GM18502 (cell line): ENCODE results near the gene GGNBP2.

Experiments used
- ATAC-seq: cut with Tn5 transposase; IDR thresholded peaks from one replicate; pipeline ENCODE4 v1.9.1; 2021; ENCODE audit warnings: mild to moderate bottlenecking; ENCODE audit not compliant: unreplicated experiment, poor library complexity

GGNBP2 gene

GRCh38 chr17:36547776-36548175, 3.1 kb downstream of the GGNBP2 start:
- ATAC-seq = no peak

DNA sequence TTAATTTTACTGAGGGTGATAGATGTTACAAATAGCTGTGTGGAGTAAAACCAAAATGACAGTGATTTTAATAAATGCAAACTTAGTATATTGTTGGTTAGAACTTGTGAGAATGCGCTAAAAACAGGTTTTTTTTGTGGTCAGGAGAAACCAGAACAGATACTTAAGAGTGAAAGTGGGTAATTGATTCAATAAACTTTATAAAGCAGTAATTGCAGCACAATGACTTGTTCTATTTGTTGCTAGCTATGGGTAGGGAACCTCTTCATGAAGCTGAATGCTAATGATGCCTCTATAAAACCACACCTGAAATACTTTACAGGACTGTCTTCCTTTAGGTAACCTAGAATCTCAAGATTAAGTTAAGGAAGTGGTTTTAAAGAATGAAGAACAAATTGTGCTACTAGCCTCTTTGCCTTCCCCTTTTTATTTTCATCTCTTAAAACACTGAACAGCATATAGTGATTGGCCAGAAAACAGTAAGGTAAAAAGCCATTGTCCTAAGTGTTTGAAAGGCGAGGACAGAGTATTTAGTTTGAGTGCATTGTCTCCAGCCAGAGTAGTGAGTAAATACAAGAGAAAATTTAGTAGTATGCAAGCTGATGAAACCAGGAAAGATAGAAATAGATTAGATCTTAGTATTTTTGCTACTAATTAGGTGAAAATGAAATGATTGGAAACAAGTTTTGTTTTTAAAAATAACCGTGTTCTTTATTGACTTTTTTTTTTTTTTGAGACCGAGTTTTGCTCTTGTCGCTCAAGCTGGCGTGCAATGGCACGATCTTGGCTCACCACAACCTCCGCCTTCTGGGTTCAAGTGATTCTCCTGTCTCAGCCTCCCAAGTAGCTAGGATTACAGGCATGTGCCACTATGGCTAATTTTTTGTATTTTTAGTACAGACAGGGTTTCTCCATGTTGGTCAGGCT, 6.0 kb downstream of the GGNBP2 start:
- no peak for ATAC-seq

DNA sequence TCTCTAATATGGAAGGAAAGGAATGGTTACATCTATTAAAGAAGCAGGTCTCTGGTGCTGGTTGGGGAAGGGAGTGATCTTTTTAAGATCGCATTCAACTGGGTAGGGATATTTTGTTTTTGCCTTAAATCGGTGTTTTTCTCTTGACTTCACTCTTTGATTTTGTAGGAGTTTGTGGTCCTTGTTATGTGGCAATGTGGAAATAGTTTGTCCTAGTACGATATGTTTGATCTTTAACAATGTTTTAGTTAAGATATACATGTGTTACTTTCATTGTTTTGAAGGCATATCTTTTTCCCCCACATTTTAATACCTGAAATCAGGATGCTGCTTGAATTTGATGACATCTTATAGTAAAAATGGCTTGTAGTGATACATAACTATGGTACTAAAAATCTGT, 8.7 kb downstream of the GGNBP2 start:
- no peak for ATAC-seq

- no peak for ATAC-seq
Measured at GRCh38 chr17:36566081-36566480, 21.4 kb downstream of the GGNBP2 start.

DNA sequence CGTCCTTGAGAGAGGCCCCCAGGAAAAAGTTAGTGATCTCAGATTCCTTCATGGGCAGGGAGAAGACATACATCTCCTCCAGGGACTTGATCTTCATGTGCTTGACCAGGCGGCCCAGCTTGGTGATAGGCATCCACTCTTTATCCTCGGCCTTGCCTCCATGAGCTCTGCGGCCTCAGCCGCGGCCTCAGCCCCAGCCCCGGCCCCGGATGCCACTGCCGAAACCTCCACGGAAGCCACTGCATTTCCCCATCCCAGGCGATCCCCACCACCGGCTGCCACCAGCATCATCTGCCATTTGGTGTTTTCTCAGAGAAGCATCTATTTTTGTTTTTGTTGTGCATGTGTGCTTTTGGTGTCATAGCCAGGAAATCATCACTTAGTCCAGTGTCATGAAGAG, 30.3 kb downstream of the GGNBP2 start:
- no peak for ATAC-seq

- no peak for ATAC-seq
Measured at GRCh38 chr17:36576793-36577192, 32.1 kb downstream of the GGNBP2 start.

DNA sequence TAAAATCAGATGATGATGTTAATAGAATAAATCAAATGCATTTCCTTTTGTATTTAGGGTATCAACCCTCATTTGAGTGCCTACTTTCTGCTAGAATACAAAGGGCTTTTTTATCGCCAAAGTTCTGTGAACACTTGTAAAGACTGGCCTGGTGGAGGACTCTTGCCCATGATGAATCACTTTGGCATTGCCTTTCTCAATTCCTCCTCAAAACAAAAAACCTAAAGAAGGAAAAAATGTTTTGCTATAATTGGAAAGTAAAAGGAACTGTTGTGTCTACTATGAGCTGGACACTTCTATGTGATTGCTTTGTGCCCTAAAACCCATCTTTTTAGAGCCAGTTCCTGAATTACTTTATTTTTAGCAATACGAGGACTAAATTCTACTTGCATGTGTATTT, 34.0 kb downstream of the GGNBP2 start:
- no peak for ATAC-seq

GRCh38 chr17:36583787-36584186, 39.1 kb downstream of the GGNBP2 start:
- ATAC-seq = no peak

- ATAC-seq = no peak
Measured at GRCh38 chr17:36586138-36586537, 41.4 kb downstream of the GGNBP2 start.

GRCh38 chr17:36590082-36590481, 45.4 kb downstream of the GGNBP2 start:
- ATAC-seq = no peak

DNA sequence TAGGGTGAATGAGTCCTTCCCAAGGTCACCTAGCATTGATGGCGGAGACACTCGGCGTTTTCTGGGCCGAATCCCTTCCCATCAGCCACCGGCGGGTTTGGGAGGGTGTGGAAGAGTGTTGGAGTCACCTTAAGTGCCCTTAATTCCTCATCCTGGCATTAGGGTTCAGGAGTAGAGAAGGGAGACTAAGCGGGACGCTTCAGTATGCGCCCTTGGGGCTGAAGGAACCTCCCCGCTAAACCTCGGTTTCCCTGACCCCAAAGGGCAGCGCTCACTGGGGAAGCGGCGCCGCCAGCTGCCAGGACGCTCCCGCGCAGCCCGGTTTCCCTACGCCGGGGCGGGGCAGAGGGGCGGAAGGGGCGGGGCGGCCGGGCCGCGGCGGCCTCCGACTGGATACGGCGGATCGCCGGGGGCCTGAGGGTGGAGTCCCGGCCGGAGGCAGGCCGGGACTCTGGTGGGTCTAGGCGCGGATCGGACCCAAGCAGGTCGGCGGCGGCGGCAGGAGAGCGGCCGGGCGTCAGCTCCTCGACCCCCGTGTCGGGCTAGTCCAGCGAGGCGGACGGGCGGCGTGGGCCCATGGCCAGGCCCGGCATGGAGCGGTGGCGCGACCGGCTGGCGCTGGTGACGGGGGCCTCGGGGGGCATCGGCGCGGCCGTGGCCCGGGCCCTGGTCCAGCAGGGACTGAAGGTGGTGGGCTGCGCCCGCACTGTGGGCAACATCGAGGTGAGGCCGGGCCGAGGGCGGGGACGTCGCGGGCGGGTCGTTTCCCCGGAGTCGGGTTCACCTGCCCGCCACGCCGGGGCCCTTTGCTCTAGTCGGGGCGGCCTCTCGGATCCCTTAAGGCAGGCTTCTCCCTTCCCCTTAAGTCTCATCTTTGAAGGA, 47.0 kb downstream of the GGNBP2 start, which contains the start of gene DHRS11:
DHRS11 (plus strand) TSS at position 446 of the 882 bp plus-strand sequence; CDS start at position 577, 131 bp downstream.
- peak; percentile 86 for ATAC-seq

GRCh38 chr17:36592316-36592715, 47.6 kb downstream of the GGNBP2 start:
- peak; percentile 19 for ATAC-seq

GRCh38 chr17:36592716-36593321, 48.1 kb downstream of the GGNBP2 start:
- ATAC-seq = no peak

- ATAC-seq = no peak
Measured at GRCh38 chr17:36593656-36594316, 49.1 kb downstream of the GGNBP2 start.

DNA sequence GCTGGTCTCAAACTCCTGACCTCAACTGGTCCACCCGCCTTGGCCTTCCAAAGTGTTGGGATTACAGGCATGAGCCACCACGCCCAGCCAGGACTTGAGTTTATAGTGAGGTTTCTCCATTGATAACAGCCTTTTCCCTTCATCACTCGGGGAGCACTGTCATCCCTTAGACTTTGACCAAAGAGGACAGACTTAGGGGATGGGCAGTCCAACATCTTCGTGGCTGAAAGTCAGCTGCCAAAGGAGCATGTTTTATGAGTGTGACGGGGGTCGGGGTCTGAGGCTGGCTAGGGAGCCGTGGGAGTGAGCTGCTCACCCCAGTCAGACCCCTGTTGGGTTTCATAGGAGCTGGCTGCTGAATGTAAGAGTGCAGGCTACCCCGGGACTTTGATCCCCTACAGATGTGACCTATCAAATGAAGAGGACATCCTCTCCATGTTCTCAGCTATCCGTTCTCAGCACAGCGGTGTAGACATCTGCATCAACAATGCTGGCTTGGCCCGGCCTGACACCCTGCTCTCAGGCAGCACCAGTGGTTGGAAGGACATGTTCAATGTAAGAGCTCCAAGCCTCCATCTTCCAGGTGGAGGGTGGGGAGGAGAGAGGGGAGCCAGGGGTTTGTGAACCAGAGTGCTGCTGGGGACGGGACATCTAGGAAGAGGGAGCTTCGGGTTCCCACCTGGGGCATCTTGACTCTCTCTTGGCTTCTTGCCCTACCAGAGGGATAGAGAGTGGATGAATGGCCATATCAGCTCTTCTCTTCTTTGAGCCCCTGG, 50.1 kb downstream of the GGNBP2 start:
- no peak for ATAC-seq

GRCh38 chr17:36597226-36597625, 52.5 kb downstream of the GGNBP2 start:
- ATAC-seq = no peak

DNA sequence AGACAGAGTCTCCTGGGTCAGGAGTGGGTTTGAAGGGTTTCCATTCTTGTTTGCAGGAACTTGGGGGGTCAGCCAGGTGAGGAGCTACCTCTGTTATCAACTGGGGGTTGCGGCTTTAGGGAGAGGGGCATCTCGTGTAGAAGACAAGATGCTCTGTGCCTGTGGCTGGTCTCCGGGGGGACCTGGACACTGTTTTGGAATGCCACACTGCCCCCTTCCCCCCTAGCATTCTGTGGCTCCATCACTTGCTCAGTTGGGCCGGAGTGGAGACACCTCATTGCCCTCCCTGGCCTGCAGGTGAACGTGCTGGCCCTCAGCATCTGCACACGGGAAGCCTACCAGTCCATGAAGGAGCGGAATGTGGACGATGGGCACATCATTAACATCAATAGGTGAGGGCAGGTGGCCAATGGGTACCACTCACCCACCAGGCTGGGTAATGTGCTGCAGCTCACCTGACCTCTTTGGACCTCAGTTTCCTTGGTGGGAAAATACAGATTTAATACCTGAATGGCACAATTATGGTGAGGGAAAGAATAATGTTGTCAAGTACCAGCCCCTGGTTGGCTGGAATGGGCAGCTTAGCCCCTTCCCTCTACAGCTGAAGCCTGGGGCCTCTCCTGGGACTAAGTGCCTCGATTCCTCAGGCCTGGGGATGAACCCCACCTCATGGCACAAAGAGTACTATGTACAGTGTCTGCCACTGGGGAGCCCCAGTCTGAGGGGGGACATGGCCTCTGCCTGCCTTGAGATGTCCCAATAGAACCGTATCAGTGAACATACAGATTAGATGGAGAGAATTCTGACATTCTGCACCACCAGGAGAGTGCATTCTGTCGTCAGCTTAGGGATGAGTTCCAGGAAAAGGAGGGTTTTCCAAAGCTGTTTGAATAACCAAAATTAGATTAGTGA, 53.4 kb downstream of the GGNBP2 start:
- no peak for ATAC-seq

DNA sequence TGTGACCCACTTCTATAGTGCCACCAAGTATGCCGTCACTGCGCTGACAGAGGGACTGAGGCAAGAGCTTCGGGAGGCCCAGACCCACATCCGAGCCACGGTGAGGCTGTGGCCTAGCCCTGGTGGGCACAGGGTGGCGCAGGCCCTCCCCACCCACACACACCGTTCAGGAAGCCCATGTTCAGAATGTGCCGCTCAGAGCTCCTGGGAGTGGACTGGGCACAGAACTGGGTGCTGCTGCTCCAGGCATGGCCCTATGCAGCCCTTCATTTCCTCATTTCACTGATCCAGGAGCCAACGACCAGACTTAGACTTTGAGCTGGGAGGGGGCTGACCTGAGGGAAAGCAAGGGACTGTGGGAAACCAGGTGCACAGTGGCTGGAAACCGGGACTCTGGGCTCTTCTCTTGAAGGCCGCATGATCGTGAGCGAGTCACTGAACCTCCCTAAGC, 54.3 kb downstream of the GGNBP2 start:
- ATAC-seq = no peak
